ENCODE measurements around the gene TNFSF18. TPM values are rescaled to one million over a fixed set of nuclear protein-coding genes. Genes with fewer than 3 reads are reported as not detected.

The TNFSF18 gene
- total and polyA plus RNA-seq, 10 of the 15 experiments (the other 5 are each of a cell fraction or from before 2014, with no cell fraction given), result not detected

DNA sequence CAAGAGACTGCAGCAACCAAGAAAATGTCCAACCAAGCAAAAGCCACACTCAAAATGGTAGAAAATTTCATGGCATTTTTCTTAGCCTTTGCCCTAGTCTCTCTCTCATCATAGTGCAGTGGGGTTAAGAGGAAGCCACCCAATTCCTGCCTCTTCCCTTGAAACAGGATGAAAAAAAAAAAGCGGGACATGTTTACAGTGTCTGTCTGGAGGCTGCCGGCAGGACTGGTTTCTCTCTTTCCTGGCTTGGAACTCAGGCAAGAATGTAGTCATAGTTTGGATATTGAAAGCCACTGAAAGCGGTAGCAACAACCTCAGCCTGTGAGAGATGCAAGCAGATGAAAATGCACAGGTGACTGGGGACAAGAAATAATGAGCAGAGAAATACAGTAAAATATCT lies 13.3 kb upstream of the TNFSF18 start:
- Histone ChIP-seq H3K4me3 (no peak overlapping the region), H3K27me3 (replicated peaks in 1 of 2; ENCODE audit: control insufficient read depth in 2 of 2, insufficient read depth in 2 of 2, low read length in 1 of 2) (no peaks in the 10 kb centered on the region), H3K36me3 (ENCODE audit: control insufficient read depth in 2 of 2, insufficient read depth in 2 of 2, low read length in 1 of 2) (no peaks in the 10 kb centered on the region), H3K9ac (ENCODE audit: control insufficient read depth, insufficient read depth, low read length) (no peak overlapping the region), H2AFZ (ENCODE audit: control insufficient read depth, low read depth, low read length) (no peak overlapping the region), H4K20me1 (ENCODE audit: control insufficient read depth, insufficient read depth) (no peaks in the 10 kb centered on the region), H3K4me2 (ENCODE audit: control insufficient read depth, insufficient read depth) (no peak overlapping the region), H3K4me1 (ENCODE audit: control insufficient read depth, insufficient read depth, low read length) (no peaks in the 10 kb centered on the region), H3K9me3 (replicated peaks; ENCODE audit: control insufficient read depth, insufficient read depth, low read length) (no peaks in the 10 kb centered on the region), H3K79me2 (ENCODE audit: control insufficient read depth, insufficient read depth, low read length) (no peaks in the 10 kb centered on the region), H3K27ac (ENCODE audit: control insufficient read depth, insufficient read depth) (no peak overlapping the region)
- 65% methylated on average over 3 of the region's 3 CpGs for WGBS (ENCODE audit: insufficient coverage, insufficient replicate concordance, low lambda C conversion rate, missing lambda C conversion rate)
- in situ Hi-C loops (cut with MboI), result no loop called here
- RAD21 ChIA-PET (ENCODE audit: unreplicated experiment), result no interaction called here
- TF ChIP-seq CBX3 (IDR thresholded peaks at IDR 0.05; ENCODE audit: borderline replicate concordance, low read depth) (no peak), SUPT20H (IDR thresholded peaks at IDR 0.05; ENCODE audit: borderline replicate concordance, control insufficient read depth, low read depth, low read length) (no peak), ESRRA (IDR thresholded peaks at IDR 0.05; ENCODE audit: low read length) (no peak), ZBED1 (IDR thresholded peaks at IDR 0.05; ENCODE audit: borderline replicate concordance) (no peak), NRF1 (conservative IDR thresholded peaks at IDR 0.05; ENCODE audit: low read depth, low read length) (no peak), SIN3A (IDR thresholded peaks at IDR 0.05; ENCODE audit: low read depth, low read length) (no peak), YY1 (IDR thresholded peaks at IDR 0.05; ENCODE audit: low read depth, low read length) (no peak), CBFB (IDR thresholded peaks at IDR 0.05; ENCODE audit: low read depth) (no peak), NFYB (IDR thresholded peaks at IDR 0.05; ENCODE audit: insufficient read depth, low read depth, low read length) (no peak), MTA2 (IDR thresholded peaks at IDR 0.05; ENCODE audit: low read depth) (no peak), GATAD2B (conservative IDR thresholded peaks at IDR 0.05; ENCODE audit: low read depth) (no peak), KAT2A (conservative IDR thresholded peaks at IDR 0.05; ENCODE audit: control insufficient read depth, low read depth, low read length) (no peak), NBN (IDR thresholded peaks at IDR 0.05) (no peak), MYC (IDR thresholded peaks at IDR 0.05; ENCODE audit: insufficient read depth, insufficient read length, insufficient replicate concordance, low read length, severe bottlenecking) (no peak), GABPA (IDR thresholded peaks at IDR 0.05; ENCODE audit: low read depth) (no peak)
- TF ChIP-seq, protein P1, sequence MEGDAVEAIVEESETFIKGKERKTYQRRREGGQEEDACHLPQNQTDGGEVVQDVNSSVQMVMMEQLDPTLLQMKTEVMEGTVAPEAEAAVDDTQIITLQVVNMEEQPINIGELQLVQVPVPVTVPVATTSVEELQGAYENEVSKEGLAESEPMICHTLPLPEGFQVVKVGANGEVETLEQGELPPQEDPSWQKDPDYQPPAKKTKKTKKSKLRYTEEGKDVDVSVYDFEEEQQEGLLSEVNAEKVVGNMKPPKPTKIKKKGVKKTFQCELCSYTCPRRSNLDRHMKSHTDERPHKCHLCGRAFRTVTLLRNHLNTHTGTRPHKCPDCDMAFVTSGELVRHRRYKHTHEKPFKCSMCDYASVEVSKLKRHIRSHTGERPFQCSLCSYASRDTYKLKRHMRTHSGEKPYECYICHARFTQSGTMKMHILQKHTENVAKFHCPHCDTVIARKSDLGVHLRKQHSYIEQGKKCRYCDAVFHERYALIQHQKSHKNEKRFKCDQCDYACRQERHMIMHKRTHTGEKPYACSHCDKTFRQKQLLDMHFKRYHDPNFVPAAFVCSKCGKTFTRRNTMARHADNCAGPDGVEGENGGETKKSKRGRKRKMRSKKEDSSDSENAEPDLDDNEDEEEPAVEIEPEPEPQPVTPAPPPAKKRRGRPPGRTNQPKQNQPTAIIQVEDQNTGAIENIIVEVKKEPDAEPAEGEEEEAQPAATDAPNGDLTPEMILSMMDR (IDR thresholded peaks at IDR 0.05 in 2 of 3, conservative IDR thresholded peaks at IDR 0.05 in 1 of 3; ENCODE audit: control insufficient read depth in 2 of 3, extremely low read depth in 1 of 3, insufficient read depth in 1 of 3, low read depth in 3 of 3, low read length in 3 of 3), result no peak
- TF ChIP-seq, protein P2, sequence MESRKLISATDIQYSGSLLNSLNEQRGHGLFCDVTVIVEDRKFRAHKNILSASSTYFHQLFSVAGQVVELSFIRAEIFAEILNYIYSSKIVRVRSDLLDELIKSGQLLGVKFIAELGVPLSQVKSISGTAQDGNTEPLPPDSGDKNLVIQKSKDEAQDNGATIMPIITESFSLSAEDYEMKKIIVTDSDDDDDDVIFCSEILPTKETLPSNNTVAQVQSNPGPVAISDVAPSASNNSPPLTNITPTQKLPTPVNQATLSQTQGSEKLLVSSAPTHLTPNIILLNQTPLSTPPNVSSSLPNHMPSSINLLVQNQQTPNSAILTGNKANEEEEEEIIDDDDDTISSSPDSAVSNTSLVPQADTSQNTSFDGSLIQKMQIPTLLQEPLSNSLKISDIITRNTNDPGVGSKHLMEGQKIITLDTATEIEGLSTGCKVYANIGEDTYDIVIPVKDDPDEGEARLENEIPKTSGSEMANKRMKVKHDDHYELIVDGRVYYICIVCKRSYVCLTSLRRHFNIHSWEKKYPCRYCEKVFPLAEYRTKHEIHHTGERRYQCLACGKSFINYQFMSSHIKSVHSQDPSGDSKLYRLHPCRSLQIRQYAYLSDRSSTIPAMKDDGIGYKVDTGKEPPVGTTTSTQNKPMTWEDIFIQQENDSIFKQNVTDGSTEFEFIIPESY (IDR thresholded peaks at IDR 0.05), result no peak
- TF ChIP-seq, protein P3, sequence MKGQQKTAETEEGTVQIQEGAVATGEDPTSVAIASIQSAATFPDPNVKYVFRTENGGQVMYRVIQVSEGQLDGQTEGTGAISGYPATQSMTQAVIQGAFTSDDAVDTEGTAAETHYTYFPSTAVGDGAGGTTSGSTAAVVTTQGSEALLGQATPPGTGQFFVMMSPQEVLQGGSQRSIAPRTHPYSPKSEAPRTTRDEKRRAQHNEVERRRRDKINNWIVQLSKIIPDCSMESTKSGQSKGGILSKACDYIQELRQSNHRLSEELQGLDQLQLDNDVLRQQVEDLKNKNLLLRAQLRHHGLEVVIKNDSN (IDR thresholded peaks at IDR 0.05; ENCODE audit: borderline replicate concordance, extremely low read length, insufficient read depth, low read depth, low read length), result no peak
- TF ChIP-seq, protein P4, sequence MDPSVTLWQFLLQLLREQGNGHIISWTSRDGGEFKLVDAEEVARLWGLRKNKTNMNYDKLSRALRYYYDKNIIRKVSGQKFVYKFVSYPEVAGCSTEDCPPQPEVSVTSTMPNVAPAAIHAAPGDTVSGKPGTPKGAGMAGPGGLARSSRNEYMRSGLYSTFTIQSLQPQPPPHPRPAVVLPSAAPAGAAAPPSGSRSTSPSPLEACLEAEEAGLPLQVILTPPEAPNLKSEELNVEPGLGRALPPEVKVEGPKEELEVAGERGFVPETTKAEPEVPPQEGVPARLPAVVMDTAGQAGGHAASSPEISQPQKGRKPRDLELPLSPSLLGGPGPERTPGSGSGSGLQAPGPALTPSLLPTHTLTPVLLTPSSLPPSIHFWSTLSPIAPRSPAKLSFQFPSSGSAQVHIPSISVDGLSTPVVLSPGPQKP (IDR thresholded peaks at IDR 0.05; ENCODE audit: low read depth, low read length), result no peak
- BruUV-seq (replicated peaks), result no TSS peak
- SMC1A ChIA-PET (ENCODE audit: uncharacterized antibody, unreplicated experiment), result no interaction called here
- no peak for ATAC-seq
- CTCF ChIA-PET, result no interaction called here
- DNase-seq (ENCODE audit: low read depth, low spot score), result no peak
- intact Hi-C loops (cut with micrococcal nuclease; ENCODE audit: unreplicated experiment), result no loop called here
- FAIRE-seq, result no peak
- POLR2A ChIA-PET, result no interaction called here

Data from GM12878 (cell line).